ENCODE data around the gene EPM2AIP1.
"Not testable (repeated sequence)": the region's sequence is repeated elsewhere in the genome, so short reads cannot be mapped to it uniquely, and the experiment has no call there.

Gene EPM2AIP1

DNA sequence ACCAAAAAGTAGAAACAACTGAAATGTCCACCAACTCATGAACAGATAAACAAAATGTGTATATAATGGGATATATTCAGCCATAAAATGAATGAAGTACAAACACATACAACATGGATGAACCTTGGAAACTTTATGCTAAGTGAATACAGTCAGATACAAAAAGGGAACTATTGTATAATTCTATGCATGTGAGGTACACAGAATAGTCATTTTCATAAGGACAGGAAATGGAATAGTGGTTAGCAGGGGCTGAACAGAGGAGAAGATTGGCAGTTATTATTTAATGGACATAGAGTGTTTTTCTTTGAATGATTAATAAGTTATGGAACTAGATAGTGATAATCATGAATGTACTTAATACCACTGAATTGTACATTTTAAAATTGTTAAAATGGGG is 28.1 kb downstream of the EPM2AIP1 start:
- no peak overlapping the region for H3K27ac ChIP-seq (ENCODE audit: low read depth, low read length)
- peaks cover 13% of the 10 kb centered on the region for H3K4me1 ChIP-seq (ENCODE audit: control insufficient read depth, insufficient read depth, low read length)
- H3K27me3 ChIP-seq (ENCODE audit: control insufficient read depth, insufficient read depth, low read length) = no peaks in the 10 kb centered on the region
- no peak overlapping the region for H3K9ac ChIP-seq (ENCODE audit: low read length)
- no peaks in the 10 kb centered on the region for H3K36me3 ChIP-seq (ENCODE audit: control insufficient read depth, insufficient read depth, low read length)
- no peak overlapping the region for H3K4me3 ChIP-seq (ENCODE audit: low read depth, low read length)
- no peaks in the 10 kb centered on the region for H3K9me3 ChIP-seq (ENCODE audit: control insufficient read depth, insufficient read depth, low read depth, low read length)

DNA sequence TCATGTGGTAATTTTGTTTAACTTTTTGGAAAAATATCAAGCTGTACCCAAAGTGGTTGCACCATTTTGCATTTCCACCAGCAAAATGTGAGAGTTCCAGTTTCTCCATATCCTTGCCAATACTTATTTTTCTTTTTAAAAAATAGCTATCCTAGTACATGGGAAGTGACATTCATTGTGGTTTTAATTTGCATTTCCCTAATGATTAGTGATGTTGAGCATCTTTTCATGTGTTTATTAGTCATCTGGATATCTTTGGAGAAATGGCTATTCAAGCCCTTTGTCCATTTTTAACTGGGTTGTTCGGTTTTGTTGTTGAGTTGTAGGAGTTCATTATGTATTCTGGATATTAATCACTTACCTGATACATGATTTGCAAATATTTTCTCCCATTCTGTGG is 28.6 kb downstream of the EPM2AIP1 start:
- Histone ChIP-seq H3K4me3 (ENCODE audit: low read depth, low read length) (no peak overlapping the region), H3K9me3 (ENCODE audit: control insufficient read depth, insufficient read depth, low read depth, low read length) (no peaks in the 10 kb centered on the region), H3K9ac (ENCODE audit: low read length) (no peak overlapping the region), H3K27ac (ENCODE audit: low read depth, low read length) (no peak overlapping the region), H3K4me1 (ENCODE audit: control insufficient read depth, insufficient read depth, low read length) (peaks cover 11% of the 10 kb centered on the region), H3K36me3 (ENCODE audit: control insufficient read depth, insufficient read depth, low read length) (no peaks in the 10 kb centered on the region), H3K27me3 (ENCODE audit: control insufficient read depth, insufficient read depth, low read length) (no peaks in the 10 kb centered on the region)

DNA sequence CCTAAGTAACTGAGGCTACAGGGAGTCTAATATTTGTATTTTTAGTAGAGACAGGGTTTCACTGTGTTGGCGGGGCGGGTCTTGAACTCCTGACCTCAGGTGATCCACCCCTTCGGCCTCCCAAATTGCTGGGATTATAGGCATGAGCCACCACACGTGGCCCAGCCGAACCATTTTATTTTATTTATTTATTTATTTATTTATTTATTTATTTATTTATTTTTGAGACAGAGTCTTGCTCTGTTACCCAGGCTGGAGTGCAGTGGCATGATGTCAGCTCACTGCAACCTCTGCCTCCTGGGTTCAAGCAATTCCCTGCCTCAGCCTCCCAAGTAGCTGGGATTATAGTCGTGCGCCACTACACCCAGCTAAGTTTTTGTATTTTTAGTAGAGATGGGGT is 29.9 kb downstream of the EPM2AIP1 start:
- H3K9ac ChIP-seq (ENCODE audit: low read length); H3K9me3 ChIP-seq (ENCODE audit: control insufficient read depth, insufficient read depth, low read depth, low read length); H3K4me3 ChIP-seq (ENCODE audit: low read depth, low read length); H3K27me3 ChIP-seq (ENCODE audit: control insufficient read depth, insufficient read depth, low read length); H3K36me3 ChIP-seq (ENCODE audit: control insufficient read depth, insufficient read depth, low read length); H3K27ac ChIP-seq (ENCODE audit: low read depth, low read length): not testable (repeated sequence)
- H3K4me1 ChIP-seq (ENCODE audit: control insufficient read depth, insufficient read depth, low read length) = peaks cover 11% of the 10 kb centered on the region

DNA sequence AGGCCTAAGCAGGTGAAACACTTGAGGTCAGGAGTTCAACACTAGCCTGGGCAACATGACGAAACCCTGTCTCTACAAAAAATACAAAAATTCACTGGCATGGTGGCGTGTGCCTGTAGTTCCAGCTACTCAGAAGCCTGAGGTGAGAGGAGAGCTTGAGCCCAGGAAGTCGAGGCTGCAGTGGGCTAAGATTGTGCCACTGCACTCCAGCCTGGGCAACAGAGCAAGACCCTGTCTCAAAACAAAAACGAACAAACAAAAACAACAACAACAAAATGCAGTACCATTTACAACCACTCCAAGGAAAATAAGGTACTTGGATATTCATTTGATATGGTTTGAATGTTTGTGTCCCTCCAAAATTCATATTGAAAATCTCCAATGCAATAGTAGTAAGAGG is 32.4 kb downstream of the EPM2AIP1 start:
- Histone ChIP-seq H3K4me1 (ENCODE audit: control insufficient read depth, insufficient read depth, low read length) (peaks cover 6% of the 10 kb centered on the region), H3K36me3 (ENCODE audit: control insufficient read depth, insufficient read depth, low read length) (no peaks in the 10 kb centered on the region), H3K27me3 (ENCODE audit: control insufficient read depth, insufficient read depth, low read length) (no peaks in the 10 kb centered on the region), H3K9ac (ENCODE audit: low read length) (no peak overlapping the region), H3K9me3 (ENCODE audit: control insufficient read depth, insufficient read depth, low read depth, low read length) (no peaks in the 10 kb centered on the region), H3K4me3 (ENCODE audit: low read depth, low read length) (no peak overlapping the region), H3K27ac (ENCODE audit: low read depth, low read length) (no peak overlapping the region)

DNA sequence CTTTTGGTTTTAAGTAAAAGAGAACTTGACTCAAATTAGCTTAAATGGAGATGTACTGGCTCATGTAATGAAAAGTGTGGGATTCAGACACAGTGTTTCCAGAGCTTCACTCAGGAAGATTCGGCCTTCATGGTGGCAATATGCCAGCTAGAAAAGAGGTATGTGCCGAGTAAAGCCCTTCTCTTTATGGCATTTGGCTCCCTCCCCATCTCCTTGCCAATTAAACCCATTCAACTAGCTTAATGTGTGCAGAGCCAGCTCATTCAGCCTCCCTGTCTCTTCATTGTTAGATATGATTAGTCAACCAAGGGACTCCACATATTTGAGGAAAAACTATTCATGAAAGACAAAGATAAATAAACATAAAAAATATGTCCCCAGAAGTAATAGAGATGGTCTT is 33.1 kb downstream of the EPM2AIP1 start:
- H3K4me1 ChIP-seq (ENCODE audit: control insufficient read depth, insufficient read depth, low read length) = no peaks in the 10 kb centered on the region
- no peak overlapping the region for H3K9ac ChIP-seq (ENCODE audit: low read length)
- no peak overlapping the region for H3K27ac ChIP-seq (ENCODE audit: low read depth, low read length)
- H3K9me3 ChIP-seq (ENCODE audit: control insufficient read depth, insufficient read depth, low read depth, low read length) = no peaks in the 10 kb centered on the region
- no peaks in the 10 kb centered on the region for H3K27me3 ChIP-seq (ENCODE audit: control insufficient read depth, insufficient read depth, low read length)
- no peaks in the 10 kb centered on the region for H3K36me3 ChIP-seq (ENCODE audit: control insufficient read depth, insufficient read depth, low read length)
- H3K4me3 ChIP-seq (ENCODE audit: low read depth, low read length) = no peak overlapping the region

DNA sequence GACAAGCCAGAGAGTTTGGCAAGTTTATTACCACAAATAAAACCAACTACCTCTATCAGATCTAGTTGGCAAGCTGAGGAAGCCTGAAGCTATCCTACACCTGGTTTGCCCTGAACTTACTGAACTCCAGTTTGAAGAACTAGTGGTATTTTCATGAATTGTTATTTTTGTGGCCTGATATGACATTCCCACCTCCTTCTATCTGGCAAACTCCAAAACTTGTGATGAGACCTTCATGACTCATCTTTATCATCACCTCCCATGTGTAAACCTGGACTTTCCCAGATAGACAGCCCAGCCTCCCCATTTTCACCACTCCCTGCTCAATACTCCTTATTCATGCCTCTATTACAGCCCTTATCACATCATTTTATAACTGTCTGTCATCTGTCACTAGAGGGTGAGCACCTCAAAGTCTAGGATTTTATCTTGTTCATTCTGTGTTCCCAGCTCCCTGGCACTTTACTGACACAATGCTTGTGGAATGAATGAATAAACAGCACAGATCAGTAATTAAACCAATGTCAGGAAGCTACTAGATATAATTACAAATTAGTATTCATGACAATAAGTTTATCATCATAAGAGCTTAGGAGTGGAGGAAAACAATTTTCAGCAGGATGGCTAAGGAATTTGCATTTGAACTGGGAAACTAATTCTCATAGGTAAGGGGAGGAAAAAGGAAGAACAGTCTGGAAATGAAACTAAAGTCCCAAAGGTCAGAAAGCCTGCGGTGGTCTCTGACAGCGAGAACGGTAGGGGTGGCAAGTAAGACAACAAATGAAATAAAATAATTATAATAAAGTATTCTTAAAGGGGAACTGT is 34.9 kb downstream of the EPM2AIP1 start:
- H3K9ac ChIP-seq (ENCODE audit: low read length) = no peak overlapping the region
- no peak overlapping the region for H3K4me3 ChIP-seq (ENCODE audit: low read depth, low read length)

DNA sequence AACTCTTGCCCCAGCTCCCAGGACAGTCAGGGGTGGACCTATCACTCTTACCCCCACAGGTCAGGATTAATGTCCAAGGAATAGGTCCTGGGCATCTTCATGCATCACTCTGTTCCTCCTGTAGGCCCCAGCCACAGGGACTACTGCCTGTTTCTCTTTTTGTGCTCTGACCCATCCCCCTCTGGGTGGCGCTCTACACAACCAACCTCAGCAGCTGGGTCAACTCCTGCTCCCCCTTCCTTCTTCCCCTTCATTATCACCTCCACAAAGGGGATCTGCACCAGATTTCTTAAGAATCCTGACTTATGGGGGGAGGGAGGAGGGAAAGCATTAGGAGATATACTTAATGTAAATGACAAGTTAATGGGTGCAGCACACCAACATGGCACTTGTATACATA is 35.9 kb downstream of the EPM2AIP1 start:
- Histone ChIP-seq H3K27me3 (ENCODE audit: control insufficient read depth, insufficient read depth, low read length) (no peaks in the 10 kb centered on the region), H3K4me1 (ENCODE audit: control insufficient read depth, insufficient read depth, low read length) (no peaks in the 10 kb centered on the region), H3K9ac (ENCODE audit: low read length) (no peak overlapping the region), H3K27ac (ENCODE audit: low read depth, low read length) (no peak overlapping the region), H3K36me3 (ENCODE audit: control insufficient read depth, insufficient read depth, low read length) (no peaks in the 10 kb centered on the region), H3K9me3 (ENCODE audit: control insufficient read depth, insufficient read depth, low read depth, low read length) (no peaks in the 10 kb centered on the region), H3K4me3 (ENCODE audit: low read depth, low read length) (no peak overlapping the region)

More for the DNA sequence above, 34.9 kb downstream of the EPM2AIP1 start:
- no peaks in the 10 kb centered on the region for H3K27me3 ChIP-seq (ENCODE audit: control insufficient read depth, insufficient read depth, low read length)
- no peaks in the 10 kb centered on the region for H3K36me3 ChIP-seq (ENCODE audit: control insufficient read depth, insufficient read depth, low read length)
- no peak overlapping the region for H3K27ac ChIP-seq (ENCODE audit: low read depth, low read length)
- no peaks in the 10 kb centered on the region for H3K9me3 ChIP-seq (ENCODE audit: control insufficient read depth, insufficient read depth, low read depth, low read length)
- no peaks in the 10 kb centered on the region for H3K4me1 ChIP-seq (ENCODE audit: control insufficient read depth, insufficient read depth, low read length)

DNA sequence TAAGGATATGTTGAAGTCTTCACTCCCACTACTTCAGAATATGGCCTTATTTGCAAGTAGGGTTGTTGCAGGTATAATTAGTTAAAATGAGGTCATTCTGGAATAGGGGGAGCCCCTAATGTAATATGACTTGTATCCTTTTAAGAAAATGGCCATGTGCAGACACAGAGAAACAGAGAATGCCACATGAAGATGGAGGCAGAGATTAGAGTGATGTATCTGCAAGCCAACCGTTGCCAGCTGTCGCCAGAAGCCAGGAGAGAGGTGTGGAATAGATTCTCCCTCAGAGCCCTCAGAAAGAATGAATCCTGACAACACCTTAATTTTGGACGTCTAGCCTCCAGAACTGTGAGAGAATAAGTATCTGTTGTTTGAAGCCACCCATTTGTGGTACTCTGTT is 36.8 kb downstream of the EPM2AIP1 start:
- no peaks in the 10 kb centered on the region for H3K36me3 ChIP-seq (ENCODE audit: control insufficient read depth, insufficient read depth, low read length)
- H3K27me3 ChIP-seq (ENCODE audit: control insufficient read depth, insufficient read depth, low read length) = no peaks in the 10 kb centered on the region
- no peaks in the 10 kb centered on the region for H3K9me3 ChIP-seq (ENCODE audit: control insufficient read depth, insufficient read depth, low read depth, low read length)
- no peak overlapping the region for H3K27ac ChIP-seq (ENCODE audit: low read depth, low read length)
- no peak overlapping the region for H3K9ac ChIP-seq (ENCODE audit: low read length)
- no peak overlapping the region for H3K4me3 ChIP-seq (ENCODE audit: low read depth, low read length)
- H3K4me1 ChIP-seq (ENCODE audit: control insufficient read depth, insufficient read depth, low read length) = no peaks in the 10 kb centered on the region

DNA sequence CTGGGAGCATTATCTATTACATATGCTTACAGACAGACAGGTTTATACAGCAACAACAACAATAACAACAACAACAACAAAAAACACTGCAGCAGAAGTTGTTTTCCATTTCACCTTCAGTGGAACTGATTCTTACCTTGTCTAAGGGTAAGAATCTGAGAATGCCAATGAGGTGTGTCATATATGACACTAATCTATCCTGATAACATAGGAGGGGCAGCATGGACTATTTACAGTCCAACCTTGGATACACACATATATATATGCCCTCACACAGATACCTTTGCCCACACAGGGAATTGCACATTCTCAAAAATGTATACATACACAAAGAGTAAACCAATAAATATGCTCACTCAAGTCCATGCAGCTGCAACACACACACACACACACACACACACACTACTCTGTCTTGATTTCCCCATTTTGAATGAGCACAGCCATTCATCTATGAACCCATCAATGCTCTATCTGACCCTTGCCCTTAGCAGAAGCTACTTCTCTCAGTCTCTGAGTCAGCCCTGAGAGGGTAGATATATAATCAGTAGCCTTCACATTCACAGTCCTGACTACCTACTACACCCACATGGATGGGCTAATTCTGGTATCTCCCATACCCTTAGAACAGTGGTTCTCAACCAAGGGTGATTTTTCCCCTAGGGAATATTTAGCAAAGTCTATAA is 38.3 kb downstream of the EPM2AIP1 start:
- H3K9ac ChIP-seq (ENCODE audit: low read length) = no peak overlapping the region
- no peak overlapping the region for H3K27ac ChIP-seq (ENCODE audit: low read depth, low read length)
- H3K36me3 ChIP-seq (ENCODE audit: control insufficient read depth, insufficient read depth, low read length) = no peaks in the 10 kb centered on the region
- H3K4me3 ChIP-seq (ENCODE audit: low read depth, low read length) = no peak overlapping the region
- no peaks in the 10 kb centered on the region for H3K27me3 ChIP-seq (ENCODE audit: control insufficient read depth, insufficient read depth, low read length)
- H3K4me1 ChIP-seq (ENCODE audit: control insufficient read depth, insufficient read depth, low read length) = no peaks in the 10 kb centered on the region
- H3K9me3 ChIP-seq (ENCODE audit: control insufficient read depth, insufficient read depth, low read depth, low read length) = 0 out of 2 replicates have a peak, but pooled peaks cover under 1% of the 10 kb centered on the region

DNA sequence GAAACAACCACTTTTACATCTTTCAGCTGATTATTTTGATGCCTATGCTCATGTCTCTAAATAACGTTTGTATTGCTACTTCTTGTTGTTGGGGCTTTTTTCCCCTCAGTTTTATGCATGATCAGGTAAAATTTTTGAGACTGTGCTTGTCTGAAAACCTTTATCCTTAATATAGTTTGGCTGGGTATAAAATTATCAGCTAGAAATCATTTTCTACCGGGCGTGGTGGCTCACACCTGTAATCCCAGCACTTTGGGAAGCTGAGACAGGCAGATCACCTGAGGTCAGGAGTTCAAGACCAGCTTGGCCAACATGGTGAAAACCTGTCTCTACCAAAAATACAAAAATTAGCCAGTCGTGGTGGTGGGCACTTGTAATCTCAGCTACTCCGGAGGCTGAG is 45.1 kb downstream of the EPM2AIP1 start:
- H3K27ac ChIP-seq (ENCODE audit: low read depth, low read length); H3K9ac ChIP-seq (ENCODE audit: low read length); H3K4me3 ChIP-seq (ENCODE audit: low read depth, low read length); H3K4me1 ChIP-seq (ENCODE audit: control insufficient read depth, insufficient read depth, low read length); H3K36me3 ChIP-seq (ENCODE audit: control insufficient read depth, insufficient read depth, low read length): not testable (repeated sequence)
- peaks cover 33% of the 10 kb centered on the region for H3K27me3 ChIP-seq (ENCODE audit: control insufficient read depth, insufficient read depth, low read length)
- peaks cover 13% of the 10 kb centered on the region; the same call in 1 of the 2 replicates for H3K9me3 ChIP-seq (ENCODE audit: control insufficient read depth, insufficient read depth, low read depth, low read length)

DNA sequence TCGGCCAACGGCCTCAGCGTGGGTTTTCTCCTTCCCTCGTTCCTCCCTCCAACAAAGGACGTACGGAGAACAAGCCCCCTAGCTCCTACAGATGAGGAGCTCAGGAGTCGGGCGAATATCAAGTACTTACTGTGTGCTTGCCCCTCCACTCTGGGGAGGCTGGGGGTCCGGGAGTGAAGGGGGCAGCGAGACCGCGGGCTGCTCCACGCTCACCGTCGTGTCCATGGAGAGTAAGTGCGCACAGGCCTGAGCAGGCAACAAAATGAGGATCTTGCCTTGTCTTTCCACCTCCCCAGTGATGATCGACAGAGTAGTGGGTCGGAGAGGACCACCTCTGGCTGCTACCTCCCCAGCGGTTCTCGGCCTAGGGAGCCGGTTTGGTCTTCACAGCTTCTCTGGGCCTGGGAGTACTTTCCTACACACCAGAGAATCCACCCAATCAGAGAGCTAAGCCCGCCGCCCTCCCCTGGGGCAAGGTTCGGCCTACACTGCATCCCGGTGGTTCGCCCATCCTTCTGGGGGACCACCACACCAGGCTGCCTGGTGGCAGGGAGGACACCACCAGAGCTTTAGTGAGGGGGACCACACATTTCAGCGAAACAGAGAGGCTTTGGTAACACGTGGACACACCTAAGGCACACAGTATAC is 47.5 kb downstream of the EPM2AIP1 start:
- Histone ChIP-seq H3K4me1 (ENCODE audit: control insufficient read depth, insufficient read depth, low read length) (peaks cover 5% of the 10 kb centered on the region; the same call in 1 of the 2 replicates), H3K27ac (ENCODE audit: low read depth, low read length) (no peak overlapping the region), H3K27me3 (ENCODE audit: control insufficient read depth, insufficient read depth, low read length) (peaks cover 37% of the 10 kb centered on the region), H3K9ac (ENCODE audit: low read length) (no peak overlapping the region), H3K36me3 (ENCODE audit: control insufficient read depth, insufficient read depth, low read length) (no peaks in the 10 kb centered on the region), H3K9me3 (ENCODE audit: control insufficient read depth, insufficient read depth, low read depth, low read length) (peaks cover 13% of the 10 kb centered on the region; the same call in 1 of the 2 replicates), H3K4me3 (ENCODE audit: low read depth, low read length) (peak overlapping the region; percentile 67)
